Hematopoietic multipotent progenitor cell treated with erythropoietin and hydrocortisone succinate and interleukin-3 and kit ligand, for 8 days (in vitro differentiated cells): Measurements from ENCODE around the gene CA10.

Source experiments
- DNase-seq: peaks from one replicate; pipeline ENCODE4 v3.0.0-alpha.2; 2015

CA10 gene

DNA sequence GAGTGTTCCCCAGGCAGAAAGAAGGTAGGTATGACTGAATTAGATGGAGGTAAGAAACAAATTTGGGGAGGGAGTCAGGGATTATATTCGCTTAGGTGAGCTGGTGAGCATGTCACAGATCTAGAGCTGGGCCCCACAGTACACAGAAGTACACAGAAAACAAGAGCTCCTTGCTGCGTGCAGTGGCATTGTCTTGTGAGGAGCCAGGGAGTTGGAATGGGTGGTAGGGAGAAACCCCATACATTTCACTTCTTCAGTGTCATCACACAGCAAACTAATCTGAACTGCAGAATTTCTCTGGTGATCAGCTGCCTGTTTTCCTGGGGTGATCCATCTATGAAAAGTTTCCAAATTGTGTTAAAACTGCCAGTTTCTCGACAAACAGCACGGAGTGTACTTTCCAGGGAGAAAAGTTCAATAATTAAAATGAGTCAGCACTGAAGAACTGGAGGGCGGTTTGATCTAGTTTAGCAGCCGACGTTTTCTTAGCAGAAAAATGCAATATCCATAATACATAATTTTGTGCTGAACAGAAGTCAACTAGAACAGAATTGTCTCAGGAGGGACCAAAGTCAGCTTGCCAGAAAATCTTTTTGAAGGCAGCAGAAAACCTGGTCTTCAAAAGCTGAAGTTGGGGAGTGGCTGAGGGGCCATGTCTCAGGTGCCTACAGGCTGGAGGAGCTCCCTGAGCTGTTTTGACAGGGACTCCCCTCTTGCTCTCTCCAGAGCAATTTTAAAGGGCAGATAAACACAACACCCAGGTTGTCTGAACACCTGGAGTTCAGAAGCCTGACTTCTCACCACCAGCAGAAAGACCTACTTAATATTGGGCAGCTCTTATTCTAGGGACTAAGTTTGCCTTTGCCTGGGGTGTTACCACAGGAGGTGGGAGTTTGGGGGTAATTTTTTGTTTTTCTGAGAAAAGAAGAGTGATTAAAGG, 448.6 kb downstream of the CA10 start:
- no peak for DNase-seq

DNA sequence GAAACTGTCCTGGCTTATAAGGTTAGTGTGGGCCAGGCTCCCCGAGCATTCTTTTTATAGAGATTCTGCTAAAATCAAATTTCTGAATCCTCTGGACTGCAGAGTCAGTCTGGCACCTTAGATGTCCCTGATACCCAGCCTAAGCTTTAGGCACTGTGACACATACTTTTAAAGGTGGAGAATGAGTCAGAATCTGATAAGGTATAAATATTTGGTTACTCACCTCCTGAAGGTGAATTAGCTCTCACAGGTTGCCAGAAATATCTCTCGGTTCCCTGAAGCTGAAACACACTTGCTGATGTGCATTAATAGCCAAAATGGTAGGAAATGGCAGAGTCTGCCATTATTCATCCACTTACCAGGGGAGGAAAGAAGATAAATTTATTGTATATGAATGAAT, 451.3 kb downstream of the CA10 start:
- DNase-seq = no peak

DNA sequence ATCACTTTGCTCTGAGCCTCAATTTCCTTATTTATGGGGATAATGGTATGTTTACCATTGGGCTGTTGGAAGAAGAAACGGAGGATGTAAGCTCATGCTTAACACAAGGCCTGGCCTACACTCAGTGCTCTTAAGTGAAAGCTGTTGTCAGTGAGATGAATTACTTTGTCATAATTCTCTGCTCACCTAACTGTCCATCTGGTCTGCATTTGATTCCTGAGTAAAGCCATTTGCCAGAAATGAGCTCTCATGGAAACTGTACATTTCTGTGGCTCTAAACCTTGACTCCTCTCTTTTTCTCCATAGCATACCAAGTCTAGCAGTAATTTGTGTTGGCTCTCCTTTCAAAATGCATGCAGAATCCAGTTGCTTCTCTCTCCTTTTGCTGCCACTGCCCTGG, 452.4 kb downstream of the CA10 start:
- DNase-seq = no peak

DNA sequence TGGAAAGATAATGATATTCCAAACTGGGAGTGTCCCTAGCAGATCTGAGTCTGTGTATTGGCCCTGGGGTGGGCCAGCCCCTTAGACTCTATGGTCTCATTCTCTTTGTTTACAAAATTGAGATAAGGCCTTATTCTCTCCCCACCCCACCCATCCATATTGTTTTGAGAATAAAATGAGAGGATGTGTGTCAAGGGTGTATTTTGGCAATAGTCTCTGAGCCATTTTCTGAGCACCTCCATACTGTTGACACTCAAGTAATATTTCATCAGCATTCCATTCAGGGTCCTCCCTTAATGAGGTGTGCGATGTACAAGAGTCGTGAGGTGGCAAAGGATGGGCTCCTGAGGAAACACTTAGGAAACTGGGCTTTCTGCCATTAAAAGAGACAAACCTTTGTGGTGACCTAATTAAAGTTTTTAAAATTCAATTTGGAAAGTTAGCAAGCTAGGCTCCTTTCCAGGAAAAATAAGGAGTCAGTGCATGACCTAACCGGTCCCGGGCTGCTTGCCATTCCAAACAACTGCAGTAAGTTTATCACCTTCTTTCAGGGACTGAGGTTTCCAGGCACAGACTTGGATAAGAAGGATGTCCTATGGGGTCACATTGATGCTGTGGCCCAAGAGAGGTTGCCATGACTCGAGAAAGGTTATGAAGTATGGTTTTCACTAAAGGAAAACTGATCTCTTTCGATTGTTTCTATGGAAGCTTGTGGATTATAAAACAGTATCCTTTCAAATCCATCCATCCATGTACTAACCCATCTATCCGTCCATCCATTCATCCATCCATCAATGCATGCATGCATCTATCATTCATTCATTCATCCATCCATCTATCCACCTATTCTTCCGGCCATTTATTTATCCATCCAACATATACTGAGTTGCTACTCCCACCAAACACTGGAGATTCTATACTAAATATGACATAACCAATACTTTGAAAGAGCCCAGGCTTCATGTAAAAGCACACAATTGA, 454.9 kb downstream of the CA10 start:
- no peak for DNase-seq

DNA sequence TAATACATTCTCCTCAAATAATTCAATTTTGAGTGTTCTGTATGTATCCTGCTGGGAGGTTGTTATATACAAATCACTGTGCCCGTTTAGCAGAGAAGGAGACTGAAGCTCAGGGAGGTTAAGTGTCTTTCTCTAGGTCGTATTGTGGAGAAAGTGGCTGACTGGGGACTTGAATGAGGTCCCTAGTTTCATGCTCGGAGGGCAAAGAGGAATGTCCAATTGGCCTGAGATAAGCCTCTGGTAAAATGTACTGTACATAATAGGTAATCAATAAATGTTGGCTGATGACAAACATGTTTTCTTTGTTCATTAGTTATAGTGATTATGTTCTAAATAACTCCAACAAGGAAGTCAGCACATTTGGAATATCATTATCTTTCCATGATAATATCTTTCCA, 455.6 kb downstream of the CA10 start:
- DNase-seq = no peak

DNA sequence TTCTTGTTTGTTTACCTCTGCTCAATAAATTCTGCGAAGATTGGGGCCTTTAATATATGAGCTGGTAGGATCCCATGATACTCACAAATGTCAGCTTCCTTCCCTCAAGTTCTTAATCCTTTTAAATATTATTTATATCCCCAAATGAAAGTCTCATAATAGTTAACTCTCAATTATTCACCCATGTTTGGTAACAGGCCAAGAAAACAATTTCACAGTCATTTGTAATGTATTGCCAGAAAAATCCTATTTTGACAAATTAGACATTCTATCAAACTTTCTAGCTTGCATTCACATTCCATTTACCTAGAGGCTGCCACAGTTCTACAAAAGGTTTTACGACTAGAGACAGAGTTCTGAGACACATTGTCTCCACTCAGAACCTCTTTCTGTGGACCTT, 457.0 kb downstream of the CA10 start:
- no peak for DNase-seq

DNA sequence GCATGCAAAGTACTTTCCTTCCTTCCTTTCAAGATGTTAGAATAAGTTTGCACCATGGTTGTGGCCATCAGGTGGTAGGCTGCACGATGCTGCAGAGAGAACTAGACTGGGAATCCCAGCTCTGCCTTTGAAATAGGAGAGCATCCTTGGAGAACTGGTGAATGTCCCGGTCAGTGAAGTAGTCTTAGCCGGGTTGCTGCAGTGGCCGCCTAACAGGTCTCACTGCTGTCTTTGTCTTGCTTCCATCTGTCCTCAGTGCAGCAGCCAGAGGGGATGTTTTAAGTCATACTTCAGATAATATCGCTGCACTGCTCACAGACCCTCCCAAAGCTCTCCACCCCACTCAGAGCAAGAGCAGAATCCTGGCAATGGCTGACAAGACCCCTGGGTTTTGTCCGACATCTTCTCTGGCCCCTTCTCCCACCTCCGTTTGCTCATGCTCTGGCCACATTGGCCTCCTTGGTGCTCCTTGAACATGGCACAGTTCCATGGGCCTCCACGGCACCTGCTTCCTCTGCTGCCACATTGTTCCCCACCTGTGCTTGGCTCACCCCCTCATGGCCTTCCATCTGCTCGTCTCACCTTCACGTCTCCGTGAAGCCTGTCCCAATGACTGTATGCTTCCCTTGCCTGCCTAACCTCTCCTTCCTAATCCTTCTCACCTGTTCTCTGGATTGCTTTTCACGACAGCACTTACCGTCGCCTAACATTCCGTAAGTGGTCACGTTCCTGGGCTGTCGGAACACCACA, 458.3 kb downstream of the CA10 start:
- DNase-seq = no peak

DNA sequence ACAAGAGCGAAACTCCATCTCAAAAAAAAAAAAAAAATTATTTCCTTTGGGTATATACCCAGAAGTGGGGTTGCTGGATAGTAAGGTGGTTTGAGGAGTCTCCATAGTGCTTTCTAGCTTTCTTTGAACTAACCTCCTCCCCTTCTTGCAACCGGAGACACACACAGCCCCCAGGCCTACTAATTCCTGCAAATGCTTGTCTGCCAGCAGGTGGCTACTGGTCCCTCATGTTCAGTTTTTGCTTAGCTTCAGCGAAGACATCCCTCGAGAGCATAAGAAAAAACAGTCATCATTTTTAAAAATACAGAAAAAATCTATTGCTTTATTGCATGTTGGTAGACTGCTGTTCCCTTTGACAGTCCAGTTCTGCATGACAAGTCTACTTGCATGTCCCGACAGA, 459.2 kb downstream of the CA10 start:
- no peak for DNase-seq

DNA sequence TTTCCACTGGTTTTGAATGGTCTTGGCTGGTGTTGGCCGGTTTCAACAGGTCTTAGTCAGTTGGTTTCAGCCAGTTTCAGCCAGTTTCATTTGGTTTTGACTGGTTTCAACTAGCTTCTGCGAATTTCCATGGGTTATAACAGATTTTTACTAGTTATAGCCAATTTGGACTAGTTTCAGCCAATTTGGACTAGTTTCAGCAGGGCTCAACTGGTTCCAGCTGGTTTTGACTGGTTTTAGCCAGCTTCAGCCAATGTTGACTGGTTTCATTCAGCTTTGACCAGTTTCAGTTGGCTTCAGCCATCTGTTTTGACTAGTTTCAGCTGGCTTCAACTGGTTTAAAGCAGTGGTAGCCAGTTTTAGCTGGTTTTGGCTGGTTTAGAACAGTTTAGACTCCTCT, 465.6 kb downstream of the CA10 start:
- DNase-seq = peak; percentile 3

DNA sequence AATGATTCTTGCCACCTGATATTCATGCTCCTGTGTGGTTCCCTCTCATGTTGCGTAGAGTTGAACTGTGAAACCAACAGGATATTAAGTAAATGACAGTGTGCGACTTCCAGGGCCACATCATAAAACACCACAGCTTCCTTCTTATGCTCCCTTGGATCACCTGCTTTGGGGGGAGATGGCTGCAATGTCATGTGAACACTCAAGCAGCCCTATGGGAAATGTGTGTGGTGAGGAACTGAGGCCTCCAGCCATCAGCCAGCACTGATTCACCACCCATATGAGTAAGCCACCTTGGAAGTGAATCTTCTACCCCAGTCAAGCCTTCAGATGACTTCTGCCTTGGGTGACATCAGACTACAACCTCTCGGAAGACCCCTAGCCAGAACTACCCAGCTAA, 470.6 kb downstream of the CA10 start:
- DNase-seq = no peak

DNA sequence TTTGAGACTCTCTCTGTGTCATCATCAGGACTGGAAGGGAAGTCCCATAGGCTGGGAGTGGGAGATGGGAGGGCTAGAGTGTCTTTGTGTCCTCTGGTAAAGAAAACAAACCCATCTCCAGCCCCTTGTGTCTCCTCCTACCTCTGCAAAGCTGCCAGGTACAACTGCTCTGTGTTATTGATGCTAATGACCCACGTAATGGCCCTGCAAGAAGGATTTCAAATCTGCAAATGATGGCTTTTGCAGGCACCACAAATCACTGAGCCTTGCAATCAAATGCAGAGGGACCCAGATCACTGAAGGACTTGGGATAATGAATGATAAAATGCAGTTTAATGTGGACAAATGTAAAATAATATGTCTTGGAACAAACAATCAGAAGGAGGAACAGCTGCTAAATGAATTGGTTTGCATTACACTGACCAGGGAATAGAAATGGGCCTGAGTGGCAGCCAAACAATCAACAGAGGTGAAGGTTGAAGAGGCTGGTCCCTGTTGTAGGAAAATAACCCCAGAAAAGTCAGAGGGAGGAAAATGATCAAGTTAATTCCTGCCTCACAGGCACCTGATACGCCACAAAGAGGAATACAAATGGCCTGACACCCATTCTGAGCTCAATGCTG, 473.1 kb downstream of the CA10 start:
- DNase-seq = no peak

DNA sequence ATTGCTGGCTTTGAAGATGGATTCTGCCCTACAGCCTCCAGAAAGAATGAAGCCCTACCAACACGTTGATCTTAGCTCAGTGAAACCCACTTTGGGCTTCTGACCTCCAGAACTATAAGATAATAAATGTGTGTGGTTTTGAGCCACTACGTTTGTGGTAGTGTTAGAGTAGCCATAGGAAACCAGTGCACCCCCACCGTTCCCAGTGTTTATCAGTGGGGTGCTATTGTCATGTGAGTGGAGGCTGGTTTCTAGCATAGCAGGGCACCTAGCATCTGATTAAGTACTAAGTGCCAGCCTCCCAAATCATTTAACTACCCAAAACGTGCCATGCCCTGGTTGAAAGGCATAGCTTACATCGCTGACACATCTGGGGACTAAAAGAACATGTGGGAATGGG, 474.3 kb downstream of the CA10 start:
- no peak for DNase-seq

DNA sequence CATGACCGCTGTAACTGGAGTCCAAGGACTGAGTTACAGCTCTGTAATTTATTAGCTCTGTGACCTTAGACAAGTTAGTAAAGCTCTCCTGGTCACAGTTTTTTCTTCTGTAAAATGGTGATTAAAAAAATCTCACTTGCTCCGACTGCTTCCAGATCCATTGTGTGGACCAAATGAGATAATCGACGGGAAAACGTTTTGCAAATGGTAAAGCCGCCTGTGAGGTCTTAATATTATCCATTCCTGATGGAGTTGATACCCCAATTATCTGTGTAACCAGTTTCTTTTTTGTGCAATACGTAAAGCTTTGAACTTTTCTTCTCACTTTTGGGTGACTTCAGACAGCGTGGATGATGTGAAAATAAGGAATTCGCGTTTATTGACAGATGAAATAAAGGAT, 475.2 kb downstream of the CA10 start:
- DNase-seq = no peak

DNA sequence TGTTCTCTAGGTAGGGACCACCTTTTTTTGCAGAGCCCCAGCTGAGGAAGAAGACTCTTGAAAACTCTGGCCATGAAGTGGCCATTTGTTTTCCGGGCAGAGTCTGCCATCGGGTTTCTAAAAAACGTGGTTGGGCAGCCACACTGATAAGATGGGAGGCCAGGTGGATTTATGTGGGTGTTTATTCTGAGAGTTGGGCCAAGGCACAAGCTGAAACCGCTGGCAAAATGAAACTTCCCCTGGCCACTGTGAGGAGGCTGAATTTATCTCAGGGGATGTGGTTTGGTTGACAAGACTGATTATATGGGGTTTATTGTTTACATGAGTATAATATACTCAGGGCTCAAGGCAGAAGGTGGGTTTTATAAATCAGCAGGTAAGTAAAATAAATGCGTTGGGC, 476.4 kb downstream of the CA10 start:
- no peak for DNase-seq

DNA sequence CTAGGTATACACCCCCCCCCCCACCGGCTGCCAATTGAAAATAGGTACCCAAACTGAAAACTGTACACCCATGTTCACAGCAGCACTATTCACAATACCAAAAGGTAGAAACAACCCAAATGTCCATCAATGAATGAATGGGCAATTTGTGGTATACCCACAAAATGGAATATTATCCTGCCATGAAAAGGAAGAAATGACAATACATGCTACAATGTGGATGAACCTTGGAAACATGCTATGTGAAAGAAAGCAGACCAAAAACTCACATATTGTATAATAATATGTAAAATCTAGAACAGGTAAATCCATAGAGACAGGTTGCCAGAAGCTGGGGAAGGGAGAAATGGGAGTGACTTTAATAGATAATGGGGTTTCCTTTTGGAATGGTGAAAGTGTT, 480.6 kb downstream of the CA10 start:
- no peak for DNase-seq

DNA sequence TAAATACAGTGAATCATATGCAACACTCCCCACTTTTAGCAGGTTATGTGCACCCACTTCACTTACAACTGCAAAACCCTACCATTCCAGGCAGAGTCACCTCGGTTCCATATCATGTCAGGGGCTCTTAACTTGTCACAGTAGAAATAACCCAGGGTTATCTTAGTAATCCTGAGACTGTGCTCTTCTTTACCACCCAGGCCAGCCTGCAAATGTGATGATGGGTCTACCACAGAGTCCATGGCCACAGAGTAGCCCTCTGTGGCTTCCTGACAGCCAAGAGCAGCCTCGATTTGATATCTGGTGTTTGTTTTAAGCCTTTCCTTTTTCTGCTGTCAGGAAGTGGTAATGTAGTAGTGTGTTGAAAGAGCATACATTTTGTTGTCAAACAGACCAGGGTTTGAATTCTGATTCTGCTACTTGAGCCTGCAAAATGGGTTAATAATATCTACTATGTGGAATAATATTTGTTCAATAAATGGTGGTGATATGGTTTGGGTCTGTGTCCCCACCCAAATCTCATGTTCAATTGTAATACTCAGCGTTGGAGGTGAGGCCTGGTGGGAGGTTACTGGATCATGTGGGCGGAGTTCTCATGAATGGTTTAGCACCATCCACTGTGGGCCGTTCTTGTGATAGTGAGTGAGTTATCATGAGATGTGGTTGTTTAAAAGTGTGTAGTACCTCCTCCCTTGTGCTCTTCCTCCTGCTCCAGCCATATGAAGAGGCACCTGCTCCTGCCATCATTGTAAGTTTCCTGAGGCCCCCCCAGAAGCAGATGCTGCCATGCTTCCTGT, 481.6 kb downstream of the CA10 start:
- no peak for DNase-seq

DNA sequence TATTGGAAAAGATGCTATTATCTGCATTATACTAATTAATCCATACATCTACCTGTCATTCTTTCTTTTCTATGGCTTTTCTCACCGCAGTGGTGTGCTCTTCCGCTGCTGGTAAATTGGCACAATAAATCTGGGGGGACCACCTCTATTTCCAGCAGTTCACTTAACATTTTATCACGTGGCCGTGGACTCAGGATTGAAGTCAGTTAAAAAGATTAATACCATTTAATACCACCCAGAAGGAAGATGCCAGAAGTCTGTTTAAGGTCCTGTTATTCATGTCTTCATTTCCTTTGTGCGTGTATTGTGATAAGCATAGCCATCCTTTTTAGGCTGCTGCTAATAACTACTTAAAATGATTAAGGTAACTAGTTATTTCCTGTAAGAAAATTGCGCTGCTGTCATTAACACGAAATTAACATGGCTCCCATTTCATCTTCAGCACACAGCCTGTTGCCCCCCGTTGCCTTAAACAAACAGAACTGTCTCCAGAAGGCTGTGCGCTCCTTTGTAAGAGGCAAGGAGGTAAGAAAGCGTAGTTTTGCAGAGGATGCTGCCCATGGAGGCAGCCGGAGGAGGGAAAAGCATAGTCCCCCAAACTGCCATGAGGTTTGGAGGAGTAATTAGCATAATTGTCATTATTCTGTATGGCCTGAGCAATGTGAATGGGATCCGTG, 483.8 kb downstream of the CA10 start:
- no peak for DNase-seq

DNA sequence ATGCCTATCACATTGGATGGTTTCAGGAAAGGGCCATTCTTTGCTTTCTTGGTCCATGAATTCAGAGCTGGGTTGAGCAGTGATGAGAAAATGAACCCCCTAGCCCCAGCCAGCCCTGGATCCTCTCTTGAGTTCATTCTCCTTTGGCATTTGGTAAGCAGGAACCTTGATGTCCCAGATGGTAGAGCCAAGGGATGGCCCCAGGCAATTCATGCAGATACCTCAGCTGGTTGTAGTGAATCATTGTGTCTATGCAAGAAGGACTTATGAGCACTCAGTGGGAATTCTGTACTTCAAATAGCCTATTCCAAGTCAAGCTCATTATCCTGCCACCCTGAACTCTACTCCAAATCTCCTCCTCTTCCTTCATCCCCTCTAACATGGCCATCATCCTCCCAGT, 485.4 kb downstream of the CA10 start:
- DNase-seq = no peak

DNA sequence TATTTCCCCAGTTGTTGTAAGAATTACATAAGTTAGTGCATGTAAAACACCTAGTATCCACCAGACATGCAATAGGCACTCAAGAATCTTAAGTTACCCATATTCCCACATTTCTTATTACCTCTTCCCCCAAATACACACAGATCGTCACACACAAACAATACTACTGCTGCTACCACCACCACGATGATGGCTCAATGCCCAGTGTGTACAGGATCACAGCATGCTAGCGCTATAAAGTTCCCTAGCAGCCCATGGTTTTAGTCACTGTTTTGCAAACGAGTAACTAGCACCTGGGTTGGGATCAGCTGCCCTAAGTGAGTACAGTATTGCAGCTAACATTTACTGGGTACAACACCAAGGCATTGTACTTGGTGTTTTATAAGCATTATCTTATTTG, 486.4 kb downstream of the CA10 start:
- no peak for DNase-seq

DNA sequence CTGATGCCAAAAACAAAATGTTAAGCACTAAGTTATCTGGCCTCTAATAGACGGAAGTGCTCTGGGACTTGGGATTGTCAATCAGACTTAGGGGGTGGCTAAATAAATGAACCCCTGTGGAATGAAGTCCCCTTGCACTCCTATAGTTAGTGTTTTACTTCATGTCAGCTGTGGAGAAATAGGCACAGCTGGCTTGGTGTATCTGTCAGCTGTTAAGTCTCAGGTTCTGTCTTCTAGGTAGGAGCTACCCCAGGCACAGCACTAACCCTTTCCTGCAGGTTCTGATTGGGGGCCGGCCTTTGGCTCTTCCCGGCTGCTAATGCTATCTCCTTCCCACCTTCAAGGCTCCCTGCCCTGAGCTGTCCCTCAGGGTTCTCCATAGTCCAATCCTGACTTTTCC, 487.6 kb downstream of the CA10 start:
- no peak for DNase-seq

DNA sequence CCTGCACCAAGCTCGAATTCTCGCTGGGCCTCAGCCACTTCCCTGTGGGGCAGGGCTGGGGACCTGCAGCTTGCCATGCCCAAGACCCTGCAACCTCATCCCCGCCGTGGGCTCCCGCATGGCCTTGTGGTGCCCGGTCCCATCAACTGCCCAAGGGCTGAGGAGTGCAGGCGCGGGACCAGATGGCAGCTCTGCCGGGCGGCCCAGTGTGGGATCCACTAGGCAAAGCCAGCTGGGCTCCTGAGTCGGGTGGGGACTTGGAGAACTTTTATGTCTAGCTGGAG, 489.6 kb downstream of the CA10 start:
- DNase-seq = no peak
